Spleen (tissue), 11 donors: ENCODE results near the gene OXA1L. TPM values are rescaled to one million over a fixed set of nuclear protein-coding genes. Genes with fewer than 3 reads are reported as not detected.
A peak's percentile ranks its signal among the peaks of the same experiment; 100 is the strongest.
"Not testable (repeated sequence)": the region's sequence is repeated elsewhere in the genome, so short reads cannot be mapped to it uniquely, and the experiment has no call there.

ENCODE experiments used
- DNase-seq: peaks from one replicate; pipeline ENCODE4 v3.0.0-alpha.2; 2020
- H3K27ac ChIP-seq, 8 donors: fragments of 200-600 bp; sonication (generic) in 7 of 8; 1 replicate in 4 of 8; 2 replicates in 4 of 8; pipeline versions ENCODE4 v1.5.0 to v1.8.0; 2016 to 2021; ENCODE audit warnings: inconsistent platforms in 4 of 8, mild to moderate bottlenecking in 4 of 8, moderate library complexity in 1 of 8
- H3K27me3 ChIP-seq, 7 donors: fragments of 200-600 bp; sonication (generic) in 6 of 7; replicated peaks in 1 of 7; 1 replicate in 4 of 7; 2 replicates in 3 of 7; pipeline versions ENCODE4 v1.5.0 to v1.8.0; 2016 to 2021; ENCODE audit warnings: inconsistent platforms in 3 of 7, mild to moderate bottlenecking in 1 of 7
- H3K36me3 ChIP-seq, 6 donors: fragments of 200-600 bp; sonication (generic) in 5 of 6; 1 replicate in 4 of 6; 2 replicates in 2 of 6; pipeline versions ENCODE4 v1.5.0 to v1.8.0; 2016 to 2021; ENCODE audit warnings: inconsistent platforms in 2 of 6
- H3K4me1 ChIP-seq, 6 donors: fragments of 200-600 bp; sonication (generic) in 5 of 6; 1 replicate in 3 of 6; 2 replicates in 3 of 6; pipeline versions ENCODE4 v1.5.0 to v1.8.0; 2016 to 2021; ENCODE audit warnings: inconsistent platforms in 3 of 6
- H3K4me3 ChIP-seq, 8 donors: fragments of 200-600 bp; sonication (generic) in 7 of 8; 1 replicate in 4 of 8; 2 replicates in 4 of 8; pipeline versions ENCODE4 v1.5.0 to v1.8.0; 2016 to 2021; ENCODE audit warnings: inconsistent platforms in 4 of 8, mild to moderate bottlenecking in 4 of 8, moderate library complexity in 2 of 8
- H3K9me3 ChIP-seq, 8 donors: fragments of 200-600 bp; sonication (generic) in 7 of 8; 1 replicate in 4 of 8; 2 replicates in 4 of 8; pipeline versions ENCODE4 v1.5.0 to v1.8.0; 2016 to 2021; ENCODE audit warnings: inconsistent platforms in 4 of 8
- POLR2A ChIP-seq, 3 donors: fragments of 450-650 bp; IDR thresholded peaks; one replicate each; pipeline ENCODE4 v1.5.1; 2017; ENCODE audit warnings: antibody characterized with exemption in 3 of 3, mild to moderate bottlenecking in 1 of 3
- POLR2AphosphoS5 ChIP-seq, 3 donors: sonication (generic); formaldehyde crosslinking; IDR thresholded peaks; one replicate each; pipeline ENCODE4 v1.5.1; 2017; ENCODE audit warnings: antibody characterized with exemption in 3 of 3
- WGBS, 5 donors: extraction: QIAGEN DNeasy Blood & Tissue Kit in 3 of 5; methylation state at CpG; one replicate each; pipeline versions ENCODE4 v1.1.5 to v1.1.7; 2013 to 2018; 5-methylcytosine and 5-hydroxymethylcytosine counted together
- intact Hi-C: fragments of 100-400 bp; cut with DNase I; formaldehyde crosslinking; loops from one replicate; pipeline ENCODE4 v1.15.0; 2023; ENCODE audit warnings: low total_unique reads
- polyA plus RNA-seq, 3 donors: library from polyadenylated mRNA; stranded (reverse); fragments of 200-250 nt; gene quantifications; one replicate each; pipeline ENCODE4 v1.2.1, GENCODE V29; 2013
- total RNA-seq, 7 donors: library from RNA; depleted of rRNA in 3 of 7; stranded (reverse); fragments of >200 nt in 3 of 7; fragmentation: NEBNext Ultra II Directional in 4 of 7; extraction: Animal tissue kit (Norgen Biotek cat#: 25700) in 4 of 7; gene quantifications; one replicate each; pipeline versions ENCODE4 v1.1.0 to v1.2.1, GENCODE V29; 2016 to 2021
- TF ChIP-seq, protein P1 (sequence below), 11 experiments: fragments of 200-600 bp in 7 of 11; fragments of 450-650 bp in 4 of 11; sonication (generic) in 4 of 11; IDR thresholded peaks in 8 of 11; conservative IDR thresholded peaks in 3 of 11; 1 replicate in 7 of 11; 2 replicates in 4 of 11; pipeline versions ENCODE4 v1.4.0 to v1.8.0; 2016 to 2021; ENCODE audit warnings: antibody characterized with exemption in 11 of 11, inconsistent platforms in 4 of 11, mild to moderate bottlenecking in 1 of 11
- donor health status: healthy with polysubstance abuse.
- donor health status: DM: no; HTN: no; CAD: no; lungs with moderate emphysema.
- donor health status: DM: no; HTN: no; CAD: no.
- donor health status: Bipolar disorder and iron deficiency.
- donor health status: healthy.
- donor health status: DM: no; HTN: no; CAD: no.
- donor health status: DM: yes; HTN: yes; CAD: no.

OXA1L gene
- total and polyA plus RNA-seq, 10 donors, result 73.5 to 133 (median 109) TPM

GRCh38 chr14:22802860-22803686 is 36.6 kb downstream of the OXA1L start:
- intact Hi-C loops, result no loop called here
- Histone ChIP-seq H3K27ac (peak overlapping the region in 5 of 8 donors; percentile 32 to 79 (median 62)), H3K9me3 (no peaks in the 10 kb centered on the region), H3K4me1 (peaks cover 2 to 91% (median 52%) of the 10 kb centered on the region in 6 donors), H3K27me3 (no peaks in the 10 kb centered on the region), H3K36me3 (peaks cover 0 to 25% (median 0%) of the 10 kb centered on the region in 6 donors), H3K4me3 (peak overlapping the region in 1 of 8 donors; percentile 35)
- DNase-seq, result peak; percentile 51
- no peak for TF ChIP-seq POLR2AphosphoS5 (IDR thresholded peaks at IDR 0.05)
- 61 to 77% (median 75%) methylated on average over 12 of the region's 12 CpGs for WGBS, 5 donors

GRCh38 chr14:22803687-22803974 is 37.1 kb downstream of the OXA1L start:
- H3K27me3 ChIP-seq, result no peaks in the 10 kb centered on the region
- intact Hi-C loops, result no loop called here
- H3K9me3 ChIP-seq, result no peaks in the 10 kb centered on the region
- peak overlapping the region in 1 of 8 donors; percentile 35 for H3K4me3 ChIP-seq
- H3K27ac ChIP-seq, result peak overlapping the region in 5 of 8 donors; percentile 32 to 79 (median 62)
- H3K4me1 ChIP-seq, result peaks cover 7 to 91% (median 54%) of the 10 kb centered on the region in 6 donors
- TF ChIP-seq POLR2AphosphoS5 (IDR thresholded peaks at IDR 0.05) (no peak), POLR2A (IDR thresholded peaks at IDR 0.05) (no peak)
- TF ChIP-seq, protein P1, sequence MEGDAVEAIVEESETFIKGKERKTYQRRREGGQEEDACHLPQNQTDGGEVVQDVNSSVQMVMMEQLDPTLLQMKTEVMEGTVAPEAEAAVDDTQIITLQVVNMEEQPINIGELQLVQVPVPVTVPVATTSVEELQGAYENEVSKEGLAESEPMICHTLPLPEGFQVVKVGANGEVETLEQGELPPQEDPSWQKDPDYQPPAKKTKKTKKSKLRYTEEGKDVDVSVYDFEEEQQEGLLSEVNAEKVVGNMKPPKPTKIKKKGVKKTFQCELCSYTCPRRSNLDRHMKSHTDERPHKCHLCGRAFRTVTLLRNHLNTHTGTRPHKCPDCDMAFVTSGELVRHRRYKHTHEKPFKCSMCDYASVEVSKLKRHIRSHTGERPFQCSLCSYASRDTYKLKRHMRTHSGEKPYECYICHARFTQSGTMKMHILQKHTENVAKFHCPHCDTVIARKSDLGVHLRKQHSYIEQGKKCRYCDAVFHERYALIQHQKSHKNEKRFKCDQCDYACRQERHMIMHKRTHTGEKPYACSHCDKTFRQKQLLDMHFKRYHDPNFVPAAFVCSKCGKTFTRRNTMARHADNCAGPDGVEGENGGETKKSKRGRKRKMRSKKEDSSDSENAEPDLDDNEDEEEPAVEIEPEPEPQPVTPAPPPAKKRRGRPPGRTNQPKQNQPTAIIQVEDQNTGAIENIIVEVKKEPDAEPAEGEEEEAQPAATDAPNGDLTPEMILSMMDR (IDR thresholded peaks at IDR 0.05 in 8 of 11, conservative IDR thresholded peaks at IDR 0.05 in 3 of 11), result no peak
- peak; percentile 66 for DNase-seq
- WGBS, 5 donors, result 71 to 87% (median 83%) methylated on average over 3 of the region's 3 CpGs
- peaks cover 0 to 27% (median 0%) of the 10 kb centered on the region in 6 donors for H3K36me3 ChIP-seq

- peaks cover 0 to 41% (median 0%) of the 10 kb centered on the region in 6 donors for H3K36me3 ChIP-seq
- DNase-seq, H3K9me3 ChIP-seq, intact Hi-C loops, H3K4me3 ChIP-seq, H3K27me3 ChIP-seq: not testable (repeated sequence)
- 85 to 98% (median 94%) methylated on average over 4 of the region's 4 CpGs for WGBS, 5 donors
- H3K4me1 ChIP-seq, result peaks cover 7 to 96% (median 59%) of the 10 kb centered on the region in 6 donors
- peak overlapping the region in 4 of 8 donors; percentile 54 to 79 (median 65) for H3K27ac ChIP-seq
Measured at GRCh38 chr14:22805235-22805634, 38.7 kb downstream of the OXA1L start.

DNA sequence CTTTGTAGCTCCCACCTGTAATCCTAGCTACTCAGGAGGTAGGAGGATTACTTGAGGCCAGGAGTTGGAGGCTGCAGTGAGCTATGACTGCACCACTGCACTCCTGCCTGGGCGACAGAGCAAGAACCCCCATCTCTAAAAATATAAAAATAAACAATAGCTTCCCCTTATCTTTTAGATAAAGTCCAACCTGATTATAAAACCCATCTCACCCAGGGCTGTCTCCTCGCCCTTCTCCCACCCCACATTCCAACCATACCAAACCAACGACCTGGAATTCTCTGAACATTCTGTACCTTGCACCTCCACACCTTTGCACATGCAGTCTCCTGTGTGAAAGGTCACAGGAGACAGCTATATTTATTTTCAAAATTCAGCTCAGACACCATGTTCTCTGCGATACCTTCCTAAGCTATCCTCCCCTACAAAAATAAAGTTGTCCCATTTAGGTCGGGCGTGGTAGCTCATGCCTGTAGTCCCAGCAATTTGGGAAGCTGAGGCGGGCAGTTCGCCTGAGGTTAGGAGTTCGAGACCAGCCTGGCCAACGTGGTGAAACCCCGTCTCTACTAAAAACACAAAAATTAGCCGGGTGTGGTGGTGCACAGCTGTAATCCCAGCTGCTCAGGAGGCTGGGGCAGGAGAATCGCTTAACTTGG is 41.1 kb downstream of the OXA1L start:
- 75 to 89% (median 85%) methylated on average over 13 of the region's 13 CpGs for WGBS, 5 donors
- H3K36me3 ChIP-seq, result peaks cover 0 to 34% (median 0%) of the 10 kb centered on the region in 6 donors
- no peaks in the 10 kb centered on the region for H3K9me3 ChIP-seq
- peak overlapping the region in 2 of 8 donors; percentile 2 to 54 for H3K27ac ChIP-seq
- peak; percentile 9 for DNase-seq
- H3K27me3 ChIP-seq, result no peaks in the 10 kb centered on the region
- TF ChIP-seq POLR2A (IDR thresholded peaks at IDR 0.05) (no peak), POLR2AphosphoS5 (IDR thresholded peaks at IDR 0.05) (no peak)
- TF ChIP-seq, protein P1 (IDR thresholded peaks at IDR 0.05 in 8 of 11, conservative IDR thresholded peaks at IDR 0.05 in 3 of 11), result no peak
- peaks cover 7 to 96% (median 63%) of the 10 kb centered on the region in 6 donors for H3K4me1 ChIP-seq
- intact Hi-C loops, result no loop called here
- H3K4me3 ChIP-seq, result no peak overlapping the region
